Right forelimb (tissue), 1 donor: ENCODE results near the gene PTPN1.
"Not testable (repeated sequence)": the region's sequence is repeated elsewhere in the genome, so short reads cannot be mapped to it uniquely, and the experiment has no call there.

ENCODE experiments used
- DNase-seq: peaks from one replicate; pipeline ENCODE4 v3.0.0-alpha.2; 2018

PTPN1 gene

DNA sequence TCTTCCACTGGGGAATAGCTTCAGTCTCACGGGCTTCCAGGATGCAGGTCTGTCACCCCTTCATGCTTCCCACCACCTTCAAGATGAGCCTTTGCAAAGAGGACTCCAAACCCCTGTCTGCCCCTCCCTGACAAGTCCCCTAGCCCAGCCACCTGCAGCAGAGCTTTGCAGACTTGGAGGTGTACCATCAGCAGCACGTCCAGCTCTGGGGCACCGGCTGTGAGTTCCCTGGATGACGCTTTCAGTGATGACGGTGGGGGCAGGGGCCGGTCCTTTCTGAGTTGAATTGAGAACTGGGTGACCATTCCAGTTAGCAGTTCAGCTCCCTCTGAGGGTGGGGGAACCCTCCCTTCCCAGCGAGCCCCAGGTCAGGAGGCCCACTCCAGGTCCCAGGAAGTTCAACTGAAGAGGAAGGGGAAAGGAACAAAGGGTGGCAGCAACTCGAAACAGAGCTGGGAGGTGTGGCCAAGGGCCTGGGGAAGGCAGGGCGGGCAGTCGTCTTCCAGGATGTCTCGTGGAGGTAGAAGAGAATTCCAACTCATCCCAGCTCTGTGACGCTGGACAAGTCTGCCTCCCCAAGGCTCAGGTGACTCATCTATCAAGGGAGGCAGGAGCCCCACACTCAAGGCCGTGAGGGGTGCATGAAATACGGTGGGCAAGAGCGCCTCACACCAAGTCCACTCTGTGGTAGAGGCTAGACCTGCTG is 86.0 kb downstream of the PTPN1 start:
- DNase-seq, result no peak

DNA sequence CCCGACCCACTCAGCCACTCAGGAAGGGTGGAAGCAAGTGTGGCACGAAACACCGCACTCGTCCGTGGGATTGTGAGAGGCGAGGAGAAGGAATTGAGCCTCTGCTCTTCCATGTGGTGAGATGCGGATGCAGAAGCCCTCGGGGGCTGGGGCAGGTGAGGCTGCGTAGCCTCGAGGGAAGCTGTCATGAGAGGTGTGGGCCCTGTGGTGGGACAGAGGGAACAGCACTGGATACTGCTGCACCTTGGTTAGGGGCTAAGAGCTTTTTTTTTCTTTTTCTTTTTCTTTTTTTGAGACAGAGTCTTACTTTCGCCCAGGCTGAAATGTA is 86.5 kb downstream of the PTPN1 start:
- DNase-seq, result no peak

DNA sequence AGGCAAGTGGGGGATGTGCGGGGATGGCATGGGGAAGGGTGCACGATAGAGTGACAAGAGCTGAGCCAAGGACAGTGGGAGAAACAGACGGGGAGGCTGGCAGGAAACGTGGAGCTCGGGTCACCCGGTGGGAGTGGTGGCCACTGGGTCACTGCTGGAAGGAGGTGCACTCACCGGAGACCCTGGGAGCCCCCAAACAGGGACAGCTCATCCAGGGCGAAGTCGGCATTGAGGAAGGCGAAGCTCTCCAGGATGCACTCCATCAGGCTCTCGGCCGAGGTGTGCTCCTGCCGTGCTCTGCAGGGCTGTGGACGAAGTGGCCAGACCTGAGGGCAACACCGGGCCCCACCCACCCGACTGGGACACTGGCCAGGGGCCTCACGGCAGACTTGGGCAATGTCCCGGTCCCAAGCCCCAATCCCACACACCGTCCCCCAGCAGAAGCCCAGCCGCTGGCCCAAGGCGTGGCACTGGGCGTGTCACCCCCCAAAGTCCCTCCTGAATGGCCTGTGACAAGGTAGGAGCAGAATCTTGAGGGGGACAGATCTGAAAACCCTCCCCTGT is 87.3 kb downstream of the PTPN1 start:
- DNase-seq, result no peak

DNA sequence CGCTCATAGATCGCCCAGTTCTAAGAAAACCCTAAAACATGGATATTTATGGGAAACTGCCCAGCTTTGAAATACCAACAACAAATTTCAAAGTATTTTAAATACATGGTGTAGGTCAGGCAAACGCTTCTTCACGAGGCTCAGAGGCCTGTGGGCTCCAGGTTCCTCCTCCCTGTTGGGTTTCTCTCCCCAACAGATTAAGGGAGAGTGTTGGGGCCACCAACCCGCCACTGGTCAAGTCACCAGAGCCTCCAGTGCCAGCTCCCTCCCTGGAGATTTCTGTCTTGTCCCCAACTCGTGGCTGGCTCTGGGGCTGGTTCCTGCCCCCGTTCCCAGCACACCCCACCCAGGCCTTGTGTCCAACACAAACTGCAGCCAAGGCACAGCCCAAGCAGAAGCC is 87.9 kb downstream of the PTPN1 start:
- DNase-seq, result no peak

DNA sequence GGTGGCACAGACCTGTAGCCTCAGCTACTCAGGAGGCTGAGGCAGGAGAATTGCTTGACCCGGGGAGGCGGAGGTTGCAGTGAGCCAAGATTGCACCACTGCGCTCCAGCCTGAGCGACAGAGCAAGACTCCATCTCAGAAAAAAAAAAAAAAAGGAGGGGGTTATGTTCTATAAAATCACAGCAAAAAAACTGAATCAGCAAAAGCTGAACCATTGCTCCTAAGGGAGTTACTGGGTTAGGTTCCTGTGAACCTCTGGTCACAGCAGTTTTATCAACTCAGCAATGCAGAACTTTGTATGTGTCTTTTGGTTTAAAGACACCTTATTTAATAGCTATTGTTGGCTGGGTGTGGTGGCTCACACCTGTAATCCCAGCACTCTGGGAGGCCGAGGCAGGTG is 88.6 kb downstream of the PTPN1 start:
- not testable (repeated sequence) for DNase-seq

DNA sequence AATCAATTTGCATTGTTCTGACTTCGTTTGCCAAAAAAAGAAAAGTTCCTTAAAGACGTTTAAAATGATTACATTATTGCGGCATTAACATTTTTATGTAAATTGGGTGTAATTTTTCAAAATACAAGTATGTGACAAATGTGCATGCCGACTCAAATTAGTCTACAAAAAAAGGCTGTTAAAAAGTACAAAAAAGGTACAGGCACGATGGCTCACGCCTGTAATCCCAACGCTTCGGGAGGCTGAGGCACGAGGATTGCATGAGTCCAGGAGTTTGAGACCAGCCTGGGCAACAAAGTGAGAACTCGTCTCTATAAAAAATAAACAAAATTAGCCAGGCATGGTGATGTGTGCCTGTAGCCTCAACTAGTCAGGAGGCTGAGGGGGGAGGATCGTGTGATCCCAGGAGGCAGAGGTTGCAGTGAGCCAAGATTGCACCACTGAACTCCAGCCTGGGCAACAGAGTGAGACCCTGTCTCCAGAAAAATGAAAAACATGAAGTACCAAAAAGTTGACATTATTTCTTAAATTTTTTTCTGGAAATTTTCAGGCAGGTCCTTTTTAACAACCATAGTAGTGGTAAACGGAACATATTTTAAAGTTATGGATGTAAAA is 90.2 kb downstream of the PTPN1 start:
- DNase-seq, result no peak

DNA sequence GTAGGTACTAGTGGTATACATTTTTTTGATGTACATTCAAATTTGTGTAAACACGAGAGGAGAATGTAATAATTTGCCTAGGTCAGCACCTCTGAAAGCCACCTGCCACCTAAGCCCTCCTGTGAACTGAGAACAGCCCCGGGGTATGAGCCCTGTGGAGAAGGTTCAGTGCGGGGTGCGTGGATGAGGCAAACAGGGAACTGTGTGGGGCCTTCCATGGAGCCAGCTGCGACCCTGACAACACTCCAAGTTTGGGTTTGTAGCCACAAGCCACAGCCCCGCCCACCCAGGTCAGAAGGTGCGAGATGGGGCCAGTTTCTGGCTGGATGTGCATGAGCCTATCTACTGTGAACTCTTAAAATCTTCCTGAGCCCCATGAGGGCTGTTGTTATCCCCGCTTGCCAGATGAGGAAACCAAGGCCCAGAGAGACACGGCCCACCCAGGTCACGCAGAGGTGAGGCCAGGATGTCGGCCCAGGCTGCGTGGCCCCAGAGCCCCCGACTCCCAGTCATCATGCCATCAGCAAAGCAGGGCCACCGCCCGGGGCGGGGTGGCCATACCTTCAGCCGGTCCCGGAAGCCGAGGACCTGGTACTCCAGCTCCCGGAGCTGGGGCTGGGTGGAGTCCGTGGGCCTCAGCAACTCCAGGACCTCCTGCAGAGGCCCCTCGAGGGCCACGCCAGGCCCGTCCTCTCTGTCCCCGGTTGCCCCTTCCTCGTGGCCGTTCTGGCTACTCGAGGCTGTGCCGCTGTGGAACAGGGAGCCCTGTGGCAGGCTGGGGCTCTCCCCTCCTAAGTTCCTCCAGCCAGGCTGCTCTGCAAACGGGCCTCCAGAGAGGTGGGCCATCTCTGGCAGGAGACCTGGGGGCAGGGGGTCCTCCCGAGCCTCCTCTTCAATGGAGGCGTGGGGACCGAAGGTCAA is 91.6 kb downstream of the PTPN1 start:
- DNase-seq, result no peak

DNA sequence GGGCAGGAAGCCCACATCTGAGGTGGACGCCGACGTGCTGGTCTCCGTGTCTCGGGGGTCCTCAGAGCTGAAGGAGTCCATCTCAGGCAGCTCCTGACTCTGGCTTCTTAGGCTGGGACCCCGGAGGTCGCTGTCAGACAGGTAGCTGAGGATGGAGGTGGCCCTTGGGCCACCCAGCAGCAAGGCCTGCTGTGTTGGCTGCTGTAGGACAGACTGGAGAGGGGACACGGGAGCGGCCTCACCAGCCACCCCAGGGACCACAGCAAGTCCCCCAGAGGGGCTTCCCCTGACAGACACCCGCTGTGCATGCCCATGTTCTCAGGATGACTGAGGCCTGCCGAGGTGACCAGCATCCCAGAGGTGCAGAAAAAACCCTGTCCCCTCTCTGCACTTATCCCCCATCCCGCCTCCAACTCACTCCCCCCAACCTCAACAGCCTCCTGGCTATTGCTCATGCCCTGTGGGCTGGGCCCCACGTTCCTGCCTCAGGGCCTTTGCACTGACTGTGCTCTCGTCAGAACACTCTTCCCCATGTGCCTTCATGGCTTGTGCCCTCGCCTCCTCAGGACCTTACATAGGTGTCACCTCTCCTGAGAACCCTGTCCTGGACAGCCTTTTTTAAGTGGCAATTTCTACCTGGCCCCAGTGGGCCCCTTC is 92.4 kb downstream of the PTPN1 start:
- DNase-seq, result no peak

DNA sequence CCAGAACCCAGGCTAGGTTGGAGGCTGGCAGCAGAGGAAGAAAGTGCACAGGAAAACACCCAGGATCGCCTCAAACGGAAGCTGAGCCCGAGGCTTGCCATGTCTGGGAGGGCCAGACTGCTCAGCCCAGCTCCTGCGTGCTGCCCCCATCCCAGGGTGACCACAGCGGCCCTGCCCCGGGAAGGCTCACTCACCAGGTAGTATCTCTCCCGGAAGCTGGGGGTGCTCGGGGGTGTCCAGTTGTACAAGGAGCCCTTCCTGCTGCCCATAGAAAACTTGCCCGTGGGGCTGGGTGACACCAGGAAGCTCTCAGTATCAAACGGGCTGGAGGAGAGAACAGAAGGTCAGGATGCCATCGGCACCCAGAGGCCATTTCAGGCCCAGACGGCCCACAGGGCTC is 94.3 kb downstream of the PTPN1 start:
- DNase-seq, result no peak

DNA sequence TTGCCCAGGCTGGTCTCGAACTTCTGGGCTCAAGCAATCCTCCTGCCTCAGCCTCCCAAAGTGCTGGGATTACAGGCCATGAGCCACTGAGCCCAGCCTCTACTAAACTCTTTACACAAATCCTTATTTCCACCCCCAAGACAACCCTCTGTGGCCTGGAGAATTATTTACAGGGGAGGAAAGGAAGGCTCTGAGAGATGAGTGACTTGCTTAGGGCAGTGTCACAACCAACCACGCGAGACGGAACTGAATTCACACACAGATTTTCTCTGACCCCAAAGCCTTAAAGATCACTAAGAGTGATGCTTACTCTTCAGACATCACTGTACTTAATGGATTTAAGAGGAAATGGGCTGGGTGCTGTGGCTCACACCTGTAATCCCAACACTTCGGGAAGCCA is 95.0 kb downstream of the PTPN1 start:
- DNase-seq, result no peak

DNA sequence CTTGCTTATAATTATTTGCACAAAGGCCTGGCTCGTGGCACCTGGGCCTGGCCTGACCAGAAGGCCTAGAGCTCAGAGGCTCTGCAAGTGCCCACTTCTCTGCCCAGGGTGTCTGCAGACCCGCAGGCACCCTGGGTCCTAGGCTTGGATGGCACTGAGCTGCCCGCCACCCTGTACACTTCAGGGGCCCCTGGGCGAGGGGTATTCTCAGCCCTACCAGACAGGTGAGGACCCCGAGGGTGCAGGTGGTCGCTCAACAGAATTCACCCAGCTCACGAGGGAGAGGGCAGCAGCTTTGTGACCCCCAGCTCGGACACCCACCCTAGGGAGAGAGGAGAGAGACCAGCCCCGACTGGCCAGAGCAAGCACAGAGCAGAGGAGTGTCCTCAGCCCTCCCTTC is 97.3 kb downstream of the PTPN1 start:
- no peak for DNase-seq

DNA sequence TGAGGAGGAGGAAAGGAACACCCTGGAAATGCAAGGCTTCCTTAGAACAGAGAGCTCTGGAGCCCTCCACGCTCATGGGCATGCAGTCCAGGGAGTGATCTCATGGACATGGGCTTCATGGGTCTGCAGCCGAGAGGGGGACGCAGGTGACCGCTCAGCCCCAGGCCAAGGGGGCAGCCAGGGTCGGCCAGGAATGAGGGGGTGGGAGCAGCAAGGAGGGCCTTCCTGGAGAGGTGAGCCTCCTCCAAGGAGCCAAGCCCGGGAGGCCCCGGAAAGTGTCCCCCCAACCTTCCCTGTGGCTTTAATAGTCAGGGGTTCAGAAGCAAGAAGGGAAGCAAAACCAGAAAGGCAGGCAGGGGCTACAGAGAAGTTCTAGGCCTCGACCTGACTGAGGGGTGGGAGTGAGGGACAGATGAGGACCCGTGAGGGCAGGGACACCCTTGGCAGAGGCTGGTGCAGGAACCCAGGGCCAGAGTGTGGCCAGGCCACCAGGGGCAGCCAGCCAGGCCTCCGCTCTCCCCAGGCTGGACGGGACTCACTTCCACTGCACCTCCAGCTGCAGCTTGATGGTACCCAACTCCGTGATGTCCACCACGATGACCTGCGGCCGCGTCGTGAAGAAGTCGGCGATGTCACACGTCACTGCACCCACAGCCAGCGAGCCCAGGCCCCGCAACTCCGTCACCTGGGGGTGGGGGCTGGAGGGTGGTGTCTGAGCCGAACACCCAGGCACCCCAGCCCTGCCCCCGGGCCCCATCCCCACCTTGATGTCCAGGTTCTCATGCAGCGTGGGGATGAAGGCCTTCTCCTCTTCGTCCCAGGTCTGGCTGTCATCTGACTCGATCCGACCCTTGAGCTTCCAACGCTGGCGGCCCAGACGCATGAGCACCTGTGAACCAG is 97.9 kb downstream of the PTPN1 start:
- DNase-seq, result no peak

DNA sequence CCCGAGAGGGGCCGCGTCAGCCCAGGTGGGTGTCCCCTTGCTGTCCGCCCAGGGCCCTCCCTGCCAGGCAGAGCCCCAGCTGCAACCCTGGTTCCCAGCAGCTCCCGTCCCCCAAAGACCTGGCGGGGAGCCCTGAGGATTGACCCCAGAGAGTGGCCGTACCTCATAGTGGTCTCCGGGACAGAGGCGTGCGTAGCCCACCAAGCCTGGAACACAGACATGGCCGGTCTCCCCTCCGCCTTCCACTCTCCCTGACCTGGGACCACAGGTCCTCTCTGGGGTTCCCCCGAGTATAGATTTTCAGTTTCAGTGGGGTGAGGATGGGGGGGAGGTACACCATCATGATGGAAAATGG is 98.5 kb downstream of the PTPN1 start:
- no peak for DNase-seq

DNA sequence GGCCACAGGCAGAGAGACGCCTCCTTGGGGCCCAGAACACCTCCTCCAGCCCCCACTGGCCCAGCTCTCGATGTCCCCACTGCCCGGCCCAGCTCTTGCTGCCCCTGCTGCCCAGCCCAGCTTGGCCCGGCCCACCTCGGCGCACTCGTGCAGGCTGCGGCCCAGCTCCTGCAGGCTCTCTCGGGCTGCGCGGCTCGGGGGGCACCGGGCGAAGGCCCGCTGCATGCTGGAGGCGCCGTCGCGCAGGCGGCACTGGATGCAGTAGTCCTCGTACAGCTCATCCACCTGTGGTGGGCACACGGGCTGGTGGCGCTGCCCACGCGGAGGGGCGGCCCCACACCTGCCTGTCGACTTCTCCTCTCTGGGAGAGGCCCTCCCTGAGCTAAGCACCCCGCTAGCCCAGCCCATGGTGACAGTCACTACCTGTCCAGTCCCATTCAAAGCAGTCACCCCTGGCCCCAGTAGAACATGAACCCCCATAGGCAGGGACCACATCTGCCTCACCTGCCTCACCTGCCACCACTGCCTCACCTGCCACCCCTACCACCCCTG is 99.3 kb downstream of the PTPN1 start:
- no peak for DNase-seq

DNA sequence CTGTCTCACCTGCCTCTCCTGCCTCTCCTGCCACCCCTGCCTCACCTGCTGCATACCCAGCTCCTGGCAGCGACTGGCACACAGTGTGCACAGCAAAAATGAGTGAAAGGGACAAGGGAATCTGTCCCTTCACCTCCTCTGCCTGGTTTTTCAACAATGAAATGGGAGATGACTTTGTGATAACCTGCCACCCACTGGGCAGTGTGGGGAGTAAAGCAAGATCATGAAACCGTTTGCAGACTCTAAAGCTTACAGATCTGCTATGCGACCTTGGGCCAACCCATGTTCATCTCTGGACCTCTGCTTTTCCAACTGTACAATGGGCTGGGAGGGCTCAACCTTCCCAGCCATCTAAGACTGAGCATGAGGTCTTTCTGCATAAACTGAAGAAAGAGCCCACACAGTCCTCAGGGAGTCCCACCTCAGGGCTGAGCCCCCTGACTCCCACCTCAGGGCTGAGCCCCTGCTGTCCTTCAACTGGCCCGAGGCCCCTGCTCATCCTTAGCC is 100.1 kb downstream of the PTPN1 start:
- DNase-seq, result no peak

DNA sequence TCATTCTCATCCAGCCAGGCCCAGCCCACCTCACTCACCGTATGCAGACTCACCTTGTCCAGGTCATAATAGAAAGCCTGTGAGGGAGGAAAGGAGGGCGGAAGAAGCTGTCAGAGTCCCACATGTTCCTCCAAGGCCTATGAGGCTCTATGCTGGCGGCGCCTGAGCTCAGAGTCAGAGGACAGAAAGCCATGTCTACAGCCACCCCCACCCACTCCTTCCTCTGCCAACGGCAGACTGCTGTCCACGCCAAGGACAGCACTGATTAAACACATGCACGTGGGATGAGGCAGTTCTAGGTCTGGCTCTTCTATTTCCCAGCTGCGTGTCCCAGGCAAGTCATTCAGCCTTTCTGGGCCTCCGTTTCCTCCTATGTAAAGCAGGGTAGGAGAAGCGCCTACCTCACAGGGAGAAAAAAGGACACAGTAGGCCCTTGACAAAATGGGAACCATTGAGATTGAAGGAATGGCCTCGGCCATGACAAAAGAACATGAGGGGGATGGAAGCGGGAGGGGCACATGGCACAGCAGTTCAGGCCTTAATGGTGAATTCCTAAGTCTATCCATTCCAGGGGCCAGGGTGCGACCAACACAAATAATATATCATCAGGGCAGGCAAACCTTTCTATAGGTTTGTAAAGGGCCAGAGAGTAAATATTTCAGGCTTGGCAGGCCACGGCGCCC is 101.1 kb downstream of the PTPN1 start:
- DNase-seq, result no peak

DNA sequence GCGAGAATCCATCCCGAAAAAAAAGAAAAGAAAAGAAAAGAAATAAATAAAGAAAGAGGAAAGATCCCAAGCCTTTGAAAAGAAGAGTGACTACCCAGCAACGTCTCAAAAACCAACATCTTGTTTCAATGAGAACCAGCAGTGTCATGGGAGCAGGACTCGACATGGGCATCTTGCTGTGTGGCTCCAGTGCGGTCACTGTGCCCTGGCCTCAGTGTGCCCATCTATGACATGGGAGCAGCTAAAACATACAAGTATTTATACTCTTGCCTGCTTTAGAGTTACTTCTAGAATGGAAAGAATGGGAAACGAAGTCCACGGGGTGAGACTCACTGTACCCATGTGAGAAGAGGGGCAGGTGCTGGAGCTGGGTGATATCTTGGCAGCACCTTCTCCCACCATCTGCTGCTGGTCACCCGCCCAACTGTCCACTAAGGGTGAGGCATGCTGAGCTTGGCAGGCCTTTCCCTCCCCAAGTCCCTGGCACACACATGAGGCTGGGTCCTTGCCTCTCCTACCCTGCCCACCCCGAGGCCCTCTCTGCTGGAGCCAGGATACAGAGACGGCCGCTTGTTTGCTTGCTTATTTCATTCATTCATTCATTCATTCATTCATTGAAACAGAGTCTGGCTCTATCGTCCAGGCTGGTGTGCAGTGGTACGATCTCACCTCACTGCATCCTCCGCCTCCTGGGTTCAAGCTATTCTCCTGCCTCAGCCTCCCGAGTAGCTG is 103.4 kb downstream of the PTPN1 start:
- no peak for DNase-seq

DNA sequence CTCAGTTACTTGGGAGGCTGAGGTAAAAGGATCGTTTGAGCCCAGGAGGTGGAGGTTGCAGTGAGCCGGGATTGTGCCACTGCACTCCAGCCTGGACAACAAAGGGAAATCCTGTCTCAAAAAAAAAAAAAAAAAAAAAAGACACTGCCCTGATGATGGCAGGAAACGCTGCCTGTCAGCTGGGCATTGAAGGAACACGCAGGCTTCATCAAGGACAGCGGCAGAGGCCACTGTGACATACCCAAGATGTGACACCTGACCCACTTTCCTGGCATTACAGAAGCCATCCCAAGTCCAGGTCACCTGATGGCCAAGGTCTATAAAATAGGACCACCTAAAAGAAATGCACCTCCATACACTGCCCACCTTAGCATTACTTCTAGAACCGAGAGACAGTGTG is 105.2 kb downstream of the PTPN1 start:
- DNase-seq, result no peak

DNA sequence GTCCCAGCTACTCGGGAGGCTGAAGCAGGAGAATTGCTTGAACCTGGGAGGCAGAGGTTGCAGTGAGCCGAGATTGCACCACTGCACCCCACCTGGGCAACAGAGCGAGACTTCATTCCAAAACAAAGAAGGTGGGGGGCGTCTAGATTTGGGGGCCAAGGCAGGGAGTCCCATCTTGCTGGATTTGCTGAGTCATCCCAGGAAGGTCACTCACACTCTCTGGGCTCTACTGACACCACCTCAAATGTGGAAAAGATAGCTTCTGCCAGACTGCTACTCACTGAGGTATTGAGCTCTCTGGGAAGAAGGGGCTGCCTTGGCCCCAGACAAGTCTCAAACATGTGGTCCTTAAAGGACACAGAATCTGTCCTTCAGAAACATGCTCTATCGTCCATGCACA is 106.8 kb downstream of the PTPN1 start:
- no peak for DNase-seq

DNA sequence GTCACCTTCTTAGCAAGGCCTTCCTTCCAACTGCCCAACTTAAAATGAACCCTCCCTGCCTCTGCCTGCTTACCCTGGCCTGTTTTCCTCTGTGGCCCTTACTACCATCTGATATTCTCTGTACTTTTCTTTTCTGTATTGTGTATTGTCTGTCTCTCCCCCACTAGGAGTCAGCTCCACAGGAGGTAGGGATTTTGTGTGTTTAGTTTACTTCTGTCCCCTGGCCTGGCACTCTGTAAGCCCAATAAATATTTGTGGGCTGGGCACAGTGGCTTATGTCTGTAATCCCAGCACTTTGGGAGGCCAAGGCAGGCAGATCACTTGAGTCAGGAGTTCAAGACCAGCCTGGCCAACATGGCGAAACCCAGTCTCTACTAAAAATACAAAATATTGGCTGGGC is 108.4 kb downstream of the PTPN1 start:
- no peak for DNase-seq
